HK-2 (cell line): ENCODE results near the gene ZNFX1.
"Not testable (repeated sequence)": the region's sequence is repeated elsewhere in the genome, so short reads cannot be mapped to it uniquely, and the experiment has no call there.

Experiments
- DNase-seq: peaks from one replicate; pipeline ENCODE4 v3.0.0-alpha.2; 2018; ENCODE audit not compliant: unreplicated experiment

The ZNFX1 gene

DNA sequence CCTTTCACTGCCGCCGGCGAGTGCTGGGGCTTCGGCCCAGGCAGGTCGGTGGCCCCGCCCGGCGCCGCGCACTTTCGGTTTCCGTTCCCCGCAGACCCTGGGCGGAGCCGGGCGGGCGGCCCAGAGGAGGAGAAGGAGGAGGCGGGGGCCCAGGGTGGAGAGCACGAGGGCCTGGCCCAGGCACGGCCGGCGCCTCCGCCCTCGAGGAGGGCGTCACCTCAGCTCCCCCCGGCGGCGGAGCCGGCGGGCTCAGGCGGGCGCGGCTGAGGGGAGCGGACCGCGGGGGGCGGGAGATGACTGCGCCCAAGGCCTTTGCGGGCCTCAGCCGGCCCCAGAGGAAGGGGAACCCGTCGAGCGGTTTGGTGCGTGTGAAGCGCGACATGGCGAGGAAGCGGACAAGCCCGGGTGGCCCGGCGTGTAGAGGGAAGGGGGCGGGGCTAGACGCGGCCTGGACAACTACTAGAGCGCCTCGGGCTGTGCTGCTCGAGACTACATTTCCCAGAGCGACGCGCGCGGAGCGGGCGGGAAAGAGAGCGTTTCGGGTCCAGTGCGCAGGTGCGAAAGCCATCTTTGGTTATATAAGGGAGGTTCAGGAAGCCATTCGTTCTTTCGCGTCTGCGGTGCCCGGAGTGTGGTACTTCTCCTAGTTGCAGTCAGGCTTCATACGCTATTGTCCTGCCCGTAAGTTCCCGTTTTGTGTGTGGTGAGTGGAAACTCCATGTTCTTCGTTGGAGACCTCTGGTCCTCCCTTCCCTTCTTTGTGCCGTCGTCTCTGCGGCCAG lies at the start of gene ZNFX1:
Gene ZNFX1 (minus strand): TSS at position 22 of the 782 bp plus-strand sequence. CDS start 2,218 bp downstream, outside the sequence.
- DNase-seq: peak; percentile 100

DNA sequence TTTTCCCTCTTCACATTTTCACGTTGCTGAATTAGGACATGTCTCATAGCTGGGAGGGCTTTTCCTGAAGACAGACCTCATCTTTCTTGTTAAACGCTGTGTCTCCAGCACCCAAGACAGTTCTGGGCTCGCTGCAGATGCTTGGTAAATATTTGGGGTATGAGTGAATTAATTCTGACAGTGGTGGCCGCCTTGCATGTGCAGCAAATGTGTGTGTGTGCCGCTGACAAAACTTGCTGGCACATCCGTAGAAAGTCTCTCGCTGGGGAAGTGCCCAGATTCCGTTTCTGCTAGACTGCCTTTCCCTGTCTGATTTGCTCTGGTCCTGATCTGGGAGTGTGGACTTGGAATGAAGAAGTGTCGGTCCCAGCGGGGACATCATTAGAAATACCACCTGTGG lies 48.2 kb upstream of the ZNFX1 start:
- DNase-seq: no peak

- no peak for DNase-seq
Observed at GRCh38 chr20:49324306-49324705, 46.4 kb upstream of the ZNFX1 start.

- DNase-seq: peak; percentile 23
Observed at GRCh38 chr20:49323622-49324238, 45.9 kb upstream of the ZNFX1 start.

DNA sequence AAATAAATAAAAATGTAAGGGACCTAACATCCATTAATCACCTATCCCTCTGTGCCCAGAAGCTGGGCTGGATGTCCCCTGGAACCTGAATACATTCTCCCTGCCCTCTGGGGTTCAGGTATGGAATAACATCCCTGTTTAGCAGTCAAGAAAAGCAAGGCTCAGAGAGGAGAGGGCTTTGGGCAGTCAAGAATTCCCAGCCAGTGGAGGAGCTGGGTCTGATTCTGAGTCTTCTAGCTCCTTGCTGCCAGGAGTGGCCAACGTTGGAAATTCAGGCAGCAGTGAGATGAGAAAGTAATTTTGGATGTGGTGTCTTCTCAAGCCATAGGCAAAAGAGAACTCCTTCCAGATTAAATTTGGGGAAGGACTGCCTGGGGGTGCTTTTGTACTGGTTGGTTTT lies 42.6 kb upstream of the ZNFX1 start:
- DNase-seq: no peak

- DNase-seq: no peak
Observed at GRCh38 chr20:49319208-49319809, 41.5 kb upstream of the ZNFX1 start.

GRCh38 chr20:49318430-49319207 lies 40.8 kb upstream of the ZNFX1 start:
- no peak for DNase-seq

GRCh38 chr20:49318091-49318429 lies 40.2 kb upstream of the ZNFX1 start:
- no peak for DNase-seq

DNA sequence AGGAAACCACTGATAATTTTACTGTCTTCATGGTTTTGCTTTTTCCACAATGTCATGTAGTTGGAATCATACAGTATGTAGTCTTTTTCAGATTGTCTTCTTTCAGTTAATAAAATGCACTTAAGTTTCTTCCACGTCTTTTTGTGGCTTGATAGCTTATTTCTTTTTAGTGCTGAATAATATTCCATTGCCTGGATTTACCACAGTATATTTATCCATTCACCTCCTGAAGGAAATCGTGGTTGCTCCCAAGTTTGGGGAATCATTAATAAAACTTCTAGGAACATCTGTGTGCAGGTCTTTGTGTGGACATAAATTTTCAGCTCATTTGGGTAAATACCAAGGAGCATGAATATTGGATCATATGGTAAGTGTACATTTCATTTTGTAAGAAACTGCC lies 38.8 kb upstream of the ZNFX1 start:
- DNase-seq: no peak

GRCh38 chr20:49315580-49315979 lies 37.7 kb upstream of the ZNFX1 start:
- no peak for DNase-seq

DNA sequence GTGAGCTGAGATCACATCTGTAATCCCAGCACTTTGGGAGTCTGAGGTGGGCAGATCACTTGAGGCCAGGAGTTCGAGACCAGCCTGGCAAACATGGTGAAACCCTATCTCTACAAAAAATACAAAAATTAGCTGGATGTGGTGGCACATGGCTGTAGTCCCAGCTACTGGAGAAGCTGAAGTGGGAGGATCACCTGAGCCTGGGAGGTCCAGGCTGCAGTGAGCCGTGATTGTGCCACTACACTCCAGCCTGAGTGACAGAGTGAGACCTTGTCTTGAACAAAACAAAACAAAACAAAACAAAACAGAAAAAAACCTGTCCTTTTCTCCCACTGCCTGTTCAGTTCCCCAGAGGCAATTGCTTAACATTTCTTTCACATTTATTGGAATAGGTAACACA lies 36.2 kb upstream of the ZNFX1 start:
- not testable (repeated sequence) for DNase-seq

DNA sequence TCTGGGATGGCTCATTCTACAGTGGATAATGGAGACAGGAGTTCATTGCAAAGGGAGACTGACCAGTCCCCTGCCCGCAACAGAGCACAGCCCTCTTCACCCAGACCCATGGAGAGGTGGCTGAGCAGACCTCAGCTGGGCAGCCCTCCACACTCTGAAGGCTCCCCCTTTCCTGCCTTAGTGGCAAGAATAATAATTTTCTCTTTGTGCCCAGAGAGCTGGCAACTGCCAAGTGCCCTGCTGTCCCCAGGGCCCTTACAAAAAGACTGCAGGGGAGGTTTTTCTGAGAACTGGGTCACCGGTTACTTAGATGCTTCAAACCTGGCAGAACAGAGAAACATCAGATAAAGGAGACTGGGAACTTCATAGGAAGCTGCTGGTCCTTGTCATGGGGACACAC lies 35.4 kb upstream of the ZNFX1 start:
- DNase-seq: no peak

GRCh38 chr20:49312661-49313060 lies 34.8 kb upstream of the ZNFX1 start:
- no peak for DNase-seq

- DNase-seq: no peak
Observed at GRCh38 chr20:49310705-49311104, 32.8 kb upstream of the ZNFX1 start.

DNA sequence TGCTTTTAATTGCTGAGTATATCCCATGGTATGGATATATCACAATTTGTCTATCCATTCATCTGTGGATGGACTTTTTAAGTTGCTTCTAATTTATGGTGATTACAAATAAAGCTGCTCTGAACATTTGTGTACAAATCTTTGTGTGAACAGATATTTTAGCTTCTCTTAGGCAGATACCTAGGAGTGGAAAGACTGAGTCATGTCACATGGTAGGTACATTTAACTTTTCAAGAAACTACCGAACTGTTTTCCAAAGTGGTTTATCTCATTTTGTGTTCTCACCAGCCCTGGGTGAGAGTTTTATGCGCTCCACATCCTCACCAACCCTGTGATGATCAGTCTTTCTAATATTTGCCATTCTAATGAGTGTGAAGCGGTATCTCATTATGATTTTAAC lies 31.0 kb upstream of the ZNFX1 start:
- DNase-seq: no peak

GRCh38 chr20:49306903-49307620 lies 29.2 kb upstream of the ZNFX1 start:
- DNase-seq: no peak

- DNase-seq: no peak
Observed at GRCh38 chr20:49303065-49303552, 25.3 kb upstream of the ZNFX1 start.

- no peak for DNase-seq
Observed at GRCh38 chr20:49297605-49298530, 20.0 kb upstream of the ZNFX1 start.

- DNase-seq: not testable (repeated sequence)
Observed at GRCh38 chr20:49294002-49294654, 16.3 kb upstream of the ZNFX1 start.

- DNase-seq: no peak
Observed at GRCh38 chr20:49293122-49293521, 15.3 kb upstream of the ZNFX1 start.
